DND-41 (cell line): Measurements from ENCODE around the gene ZC3H10.
A peak's percentile ranks its signal among the peaks of the same experiment; 100 is the strongest.

Source experiments
- CTCF ChIP-seq: IDR thresholded peaks from 2 replicates; pipeline ENCODE4 v1.5.1; 2012; ENCODE audit warnings: borderline replicate concordance, low read length, moderate library complexity, mild to moderate bottlenecking; ENCODE audit not compliant: poor library complexity, severe bottlenecking; ENCODE audit errors: extremely low read depth
- EZH2 ChIP-seq: IDR thresholded peaks from 3 replicates; pipeline ENCODE4 v1.6.1; 2012; ENCODE audit warnings: borderline replicate concordance, low read depth, mild to moderate bottlenecking, moderate library complexity, low read length, inconsistent platforms; ENCODE audit not compliant: severe bottlenecking

GRCh38 chr12:56080556-56081138 is 37.4 kb upstream of the ZC3H10 start:
- TF ChIP-seq CTCF (peak; percentile 11), EZH2 (no peak)
